Right hindlimb (tissue), 1 donor: ENCODE data around the gene EGF.
"Not testable (repeated sequence)": the region's sequence is repeated elsewhere in the genome, so short reads cannot be mapped to it uniquely, and the experiment has no call there.

ENCODE experiments used
- DNase-seq: peaks from one replicate; pipeline ENCODE4 v3.0.0-alpha.2; 2018

Gene EGF

GRCh38 chr4:109912706-109913595, at the start of gene EGF:
Gene EGF, plus strand, starts transcription at chr4:109912883. Its CDS starts 453 bp downstream, at chr4:109913336.
- DNase-seq = no peak

- no peak for DNase-seq
These were observed 48.5 kb upstream of the EGF start for GRCh38 chr4:109864134-109864533.

GRCh38 chr4:109870061-109870460, 42.6 kb upstream of the EGF start:
- DNase-seq = no peak

GRCh38 chr4:109872065-109872464, 40.6 kb upstream of the EGF start:
- DNase-seq = no peak

- DNase-seq = no peak
These were observed 39.6 kb upstream of the EGF start for GRCh38 chr4:109872950-109873656.

GRCh38 chr4:109873791-109874514, 38.7 kb upstream of the EGF start:
- DNase-seq = no peak

- DNase-seq = no peak
These were observed 37.6 kb upstream of the EGF start for GRCh38 chr4:109875106-109875505.

GRCh38 chr4:109875553-109875952, 37.1 kb upstream of the EGF start:
- DNase-seq = not testable (repeated sequence)

GRCh38 chr4:109876634-109877265, 35.9 kb upstream of the EGF start:
- no peak for DNase-seq

- DNase-seq = no peak
These were observed 35.3 kb upstream of the EGF start for GRCh38 chr4:109877400-109877799.

- DNase-seq = no peak
These were observed 34.3 kb upstream of the EGF start for GRCh38 chr4:109878355-109878754.

- no peak for DNase-seq
These were observed 33.6 kb upstream of the EGF start for GRCh38 chr4:109879081-109879480.

- no peak for DNase-seq
These were observed 32.9 kb upstream of the EGF start for GRCh38 chr4:109879636-109880314.

GRCh38 chr4:109886303-109886702, 26.4 kb upstream of the EGF start:
- DNase-seq = no peak

GRCh38 chr4:109887071-109887470, 25.6 kb upstream of the EGF start:
- DNase-seq = no peak

GRCh38 chr4:109890076-109890475, 22.6 kb upstream of the EGF start:
- no peak for DNase-seq

GRCh38 chr4:109902559-109903251, 10.0 kb upstream of the EGF start:
- DNase-seq = no peak

- DNase-seq = no peak
These were observed 4.0 kb upstream of the EGF start for GRCh38 chr4:109908731-109909130.

- no peak for DNase-seq
These were observed 2.4 kb upstream of the EGF start for GRCh38 chr4:109910256-109910655.

- no peak for DNase-seq
These were observed 1.0 kb downstream of the EGF start for GRCh38 chr4:109913596-109914241.

GRCh38 chr4:109914322-109914721, 1.6 kb downstream of the EGF start:
- no peak for DNase-seq
